Central memory CD4-positive, alpha-beta T cell (primary cell): ENCODE data around the gene WWTR1.

Experiments used
- DNase-seq: peaks from one replicate; pipeline ENCODE4 v3.0.0; 2022

WWTR1 gene

DNA sequence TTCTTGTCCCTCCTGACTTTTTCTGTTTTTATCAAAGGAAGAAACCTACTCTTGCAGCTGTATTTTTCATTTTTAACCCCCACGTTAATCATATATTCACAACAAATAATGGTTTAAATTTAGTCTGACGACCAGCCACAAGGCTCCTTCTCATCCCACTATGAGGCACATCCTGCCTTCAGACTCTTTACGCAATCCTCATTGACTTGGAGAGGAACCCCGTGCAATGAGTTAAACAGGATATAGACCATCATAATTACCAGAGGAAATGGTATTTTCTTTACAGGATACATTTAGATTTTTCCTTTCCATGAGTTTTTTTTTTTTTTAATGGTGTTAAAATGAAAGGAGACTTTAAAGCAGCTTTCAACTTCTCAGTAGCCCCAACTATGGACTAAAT lies 68.5 kb downstream of the WWTR1 start:
- no peak for DNase-seq

GRCh38 chr3:149588909-149589308 lies 68.9 kb downstream of the WWTR1 start:
- DNase-seq: no peak

GRCh38 chr3:149587383-149587782 lies 70.4 kb downstream of the WWTR1 start:
- DNase-seq: no peak

DNA sequence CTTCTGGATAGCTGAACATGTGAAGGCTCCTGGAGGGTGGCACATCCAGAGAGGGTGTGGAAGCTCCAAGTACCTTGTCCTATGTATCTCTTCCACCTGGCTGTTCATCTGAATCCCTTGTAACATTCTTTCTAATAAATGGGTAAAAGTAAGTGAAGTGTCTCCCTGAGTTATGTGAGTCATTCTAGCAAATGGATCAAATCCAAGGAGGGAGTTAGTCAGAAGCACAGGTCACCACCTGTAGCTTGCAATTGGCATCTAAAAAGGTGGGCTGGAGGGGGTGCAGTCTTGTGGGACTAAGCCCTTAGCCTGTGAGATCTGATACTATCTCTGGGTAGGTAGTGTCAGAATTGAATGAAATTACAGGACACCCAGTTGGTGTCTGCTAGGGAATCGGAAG lies 71.0 kb downstream of the WWTR1 start:
- DNase-seq: no peak

DNA sequence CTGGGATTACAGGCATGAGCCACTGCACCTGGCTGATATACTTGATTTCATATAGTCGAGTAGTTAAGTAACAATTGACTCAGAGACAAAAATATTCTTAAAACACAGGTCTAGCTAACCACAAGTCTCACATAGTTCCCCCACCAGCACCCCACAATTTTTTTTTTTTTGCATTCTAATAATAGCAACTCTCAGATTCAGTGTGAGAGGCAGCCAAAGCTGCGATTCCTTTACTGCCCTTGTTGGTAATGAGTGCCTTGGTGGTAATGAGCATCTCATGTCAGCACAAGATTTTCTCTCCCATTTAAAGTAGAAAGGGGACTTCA lies 72.5 kb downstream of the WWTR1 start:
- no peak for DNase-seq

DNA sequence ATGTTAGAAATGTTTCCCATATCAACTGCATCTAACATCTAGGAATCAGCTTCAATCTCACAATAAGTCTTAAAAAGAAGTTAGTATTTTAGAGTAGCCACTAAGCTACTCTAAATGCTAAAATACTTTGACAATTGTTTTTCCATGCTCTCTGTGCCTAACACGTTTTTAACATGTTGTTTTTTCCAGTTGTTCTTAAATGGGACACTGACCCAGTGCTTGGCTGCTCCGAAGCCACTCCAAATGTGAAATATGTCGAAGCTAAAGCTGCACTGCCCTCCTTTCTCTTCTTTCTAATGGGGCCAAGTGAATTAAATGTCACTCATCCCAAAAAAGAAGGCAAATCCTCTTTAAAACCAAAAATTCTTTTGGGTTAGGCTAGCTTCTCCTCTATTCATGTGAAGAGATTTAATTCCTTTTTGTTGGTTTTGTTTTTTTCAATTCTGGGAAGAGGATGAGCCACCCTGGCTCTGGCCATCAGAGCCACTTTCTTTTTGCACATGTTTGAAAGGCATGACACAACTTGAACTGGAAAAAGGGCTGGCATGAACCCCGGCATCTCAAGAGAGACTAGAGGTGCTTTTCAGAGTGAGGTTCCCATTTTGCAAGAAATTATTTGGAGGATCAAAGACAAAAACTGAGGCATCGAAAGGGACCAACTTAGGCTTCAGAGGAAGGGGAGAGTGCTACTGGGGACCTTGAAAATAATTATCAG lies 73.7 kb downstream of the WWTR1 start:
- no peak for DNase-seq

- no peak for DNase-seq
Observed at GRCh38 chr3:149582395-149582794, 75.4 kb downstream of the WWTR1 start.

- no peak for DNase-seq
Observed at GRCh38 chr3:149581681-149582370, 76.0 kb downstream of the WWTR1 start.

DNA sequence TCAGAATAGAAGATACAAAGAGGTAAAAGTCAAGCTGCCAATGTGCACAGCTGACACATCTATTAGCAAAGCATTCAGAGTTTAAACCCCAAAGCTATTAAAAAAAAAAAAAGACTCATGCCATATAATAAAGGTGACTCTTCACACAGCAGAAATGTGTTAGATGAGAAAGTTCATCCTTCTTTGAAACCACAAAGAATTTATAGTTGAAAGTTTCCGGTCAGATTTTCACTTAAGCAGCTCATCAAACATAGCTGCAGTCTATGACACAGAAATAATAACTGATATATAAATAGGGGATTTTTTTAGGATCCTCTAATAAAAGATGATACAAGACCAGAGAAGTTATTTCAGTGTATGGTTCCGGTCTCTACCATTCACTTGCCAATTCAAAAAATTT lies 76.6 kb downstream of the WWTR1 start:
- no peak for DNase-seq

- DNase-seq: no peak
Observed at GRCh38 chr3:149579838-149580542, 77.8 kb downstream of the WWTR1 start.

- no peak for DNase-seq
Observed at GRCh38 chr3:149579161-149579560, 78.7 kb downstream of the WWTR1 start.

GRCh38 chr3:149577801-149578200 lies 80.0 kb downstream of the WWTR1 start:
- no peak for DNase-seq

- DNase-seq: no peak
Observed at GRCh38 chr3:149575961-149576564, 81.8 kb downstream of the WWTR1 start.

DNA sequence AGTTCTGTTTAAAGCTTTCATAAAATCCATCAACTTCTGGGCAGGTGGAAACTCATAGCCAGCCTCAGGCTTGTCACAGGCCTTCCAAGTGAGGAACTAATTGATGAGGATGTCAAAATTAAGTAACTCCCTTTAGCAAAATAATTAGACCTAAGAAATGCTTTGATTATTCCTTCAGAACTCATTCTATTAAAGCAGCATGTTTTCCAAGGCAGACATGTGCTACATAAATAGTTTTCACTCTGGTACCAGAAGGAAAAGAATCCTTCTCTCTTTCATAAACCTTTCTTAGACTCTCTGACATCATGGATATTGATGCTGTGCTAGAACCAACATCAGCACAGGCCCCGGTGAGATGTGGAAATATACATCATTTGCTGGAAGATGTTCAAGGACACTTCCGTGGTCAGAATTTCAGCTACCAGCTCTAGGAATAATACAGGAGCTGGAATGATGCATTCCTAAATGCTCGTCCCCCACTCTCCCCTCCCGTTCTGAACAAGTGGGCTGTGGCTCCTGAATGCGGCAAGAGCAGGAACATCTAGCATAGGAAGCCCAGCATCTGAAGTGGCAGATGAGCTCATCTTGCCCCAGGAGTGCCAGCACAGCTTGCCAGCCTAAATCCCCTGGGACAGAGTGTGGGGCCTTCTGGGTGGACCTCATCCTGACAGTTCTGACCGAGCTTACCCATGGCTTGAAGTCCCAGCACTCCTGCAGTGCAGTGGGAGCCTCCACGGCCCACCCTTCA lies 82.4 kb downstream of the WWTR1 start:
- DNase-seq: no peak

DNA sequence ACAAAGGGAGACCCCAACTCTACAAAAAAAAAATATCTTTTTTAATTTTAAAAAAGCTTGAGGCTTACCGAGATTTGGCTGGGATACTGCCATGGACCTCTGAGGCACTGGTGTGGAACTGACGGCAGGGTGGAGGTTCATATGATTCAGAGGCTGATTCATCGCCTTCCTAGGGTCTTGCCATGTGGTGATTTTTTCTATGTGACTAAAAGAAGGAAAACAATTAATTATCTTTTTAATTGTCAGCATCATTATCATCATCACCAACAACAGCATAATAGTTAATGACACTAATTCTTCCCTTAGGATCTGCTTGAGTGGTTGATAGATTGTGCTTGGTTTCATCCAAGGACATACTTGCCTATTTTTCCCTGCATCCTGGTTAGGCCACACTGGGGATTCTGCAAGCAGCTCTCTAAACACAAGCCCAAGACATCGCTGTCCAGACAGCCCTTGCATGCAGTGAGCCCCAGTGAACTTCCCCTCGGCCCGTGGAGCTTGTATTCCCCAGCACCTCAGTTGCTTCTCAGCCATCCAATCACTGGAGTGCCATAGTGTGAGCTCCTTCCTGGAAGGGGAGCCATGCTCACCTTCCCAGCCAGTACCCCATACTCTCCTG lies 84.9 kb downstream of the WWTR1 start:
- DNase-seq: no peak

DNA sequence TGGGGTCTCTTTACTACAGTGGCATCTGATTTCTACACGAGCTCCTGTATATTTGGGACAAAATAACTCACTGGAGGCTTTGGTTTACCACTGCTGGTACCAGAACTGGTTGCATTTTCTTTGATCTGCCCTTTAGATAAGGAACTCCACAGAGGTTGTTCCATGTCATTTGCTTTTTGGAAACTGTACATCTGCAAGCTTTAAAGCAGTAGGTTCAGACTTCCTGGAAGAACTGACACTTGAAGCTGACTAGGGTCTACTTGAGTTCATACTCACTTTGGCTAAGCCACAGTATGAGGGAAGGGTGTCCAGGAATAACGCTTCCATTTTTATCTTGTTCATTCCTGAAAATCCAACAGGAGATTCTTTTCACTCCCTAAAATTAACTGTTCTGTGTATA lies 86.4 kb downstream of the WWTR1 start:
- no peak for DNase-seq

GRCh38 chr3:149570016-149570415 lies 87.8 kb downstream of the WWTR1 start:
- DNase-seq: no peak

DNA sequence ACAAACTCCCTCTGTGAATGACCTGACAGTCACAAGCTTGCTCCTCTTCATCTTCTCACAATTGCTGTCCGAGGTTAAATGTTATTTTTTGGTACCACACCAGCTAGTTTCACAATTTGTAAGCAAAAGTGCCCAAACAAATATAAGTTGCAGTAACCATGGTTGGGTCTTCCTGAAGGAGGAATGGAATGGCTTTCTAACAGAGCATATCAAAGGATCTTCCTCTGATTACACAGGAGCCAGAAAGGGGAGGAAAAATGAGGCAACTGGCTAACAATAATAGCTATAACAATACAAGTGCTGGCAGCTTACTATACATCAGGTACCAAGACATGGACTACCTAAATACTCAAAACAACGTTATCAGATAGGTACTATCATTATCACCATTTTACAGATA lies 90.4 kb downstream of the WWTR1 start:
- no peak for DNase-seq

DNA sequence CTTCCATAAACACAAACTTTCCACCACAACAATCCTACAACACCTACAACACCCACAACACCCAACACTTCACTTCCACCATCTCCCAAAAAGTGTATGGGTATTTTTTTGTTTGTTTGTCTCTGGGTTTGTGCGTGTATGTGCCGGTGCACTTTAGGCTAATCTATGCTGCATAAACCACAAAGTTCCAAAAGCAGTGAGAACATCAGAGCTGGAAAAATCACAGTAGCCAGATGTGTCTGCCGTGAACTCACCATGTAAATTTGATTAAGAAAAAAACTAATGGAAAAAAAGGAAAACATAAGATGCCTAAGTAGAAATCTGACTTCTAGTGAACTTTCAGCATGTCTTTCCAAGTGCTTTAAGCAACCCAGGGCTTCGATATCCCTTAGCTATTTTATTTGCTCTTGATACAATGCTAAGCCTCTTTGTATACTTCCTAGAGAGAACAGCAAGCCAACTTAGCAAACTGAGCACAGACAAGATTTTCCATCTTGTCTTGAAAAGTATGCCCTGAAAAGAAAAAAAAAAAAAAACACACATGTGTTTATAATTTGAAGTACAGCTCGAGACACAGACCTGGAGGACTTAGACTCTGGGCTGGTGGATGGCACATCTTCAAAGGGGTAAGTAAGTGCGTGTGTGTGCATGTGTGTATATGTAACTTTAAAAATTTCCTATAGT lies 91.4 kb downstream of the WWTR1 start:
- DNase-seq: no peak

- no peak for DNase-seq
Observed at GRCh38 chr3:149564079-149564478, 93.7 kb downstream of the WWTR1 start.

DNA sequence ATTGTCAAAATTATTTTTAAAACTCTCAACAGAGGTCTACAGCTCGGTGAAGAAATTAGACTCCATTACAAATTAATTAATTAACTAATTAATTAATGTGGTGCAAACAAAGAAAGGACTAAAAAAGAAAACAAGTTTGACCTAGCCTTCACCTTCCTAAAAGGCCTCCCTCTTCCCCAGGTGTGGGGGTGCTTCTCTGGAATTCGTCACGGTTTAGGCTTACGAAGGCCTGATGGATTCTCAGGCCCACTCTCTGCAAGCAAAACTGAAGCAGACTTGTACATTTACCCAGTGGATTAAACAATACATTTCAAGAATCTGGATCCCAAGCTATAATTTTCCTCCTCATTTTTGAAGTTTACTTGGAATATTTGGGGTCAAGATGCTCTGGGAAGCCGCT lies 94.7 kb downstream of the WWTR1 start:
- no peak for DNase-seq

- DNase-seq: no peak
Observed at GRCh38 chr3:149560617-149561016, 97.2 kb downstream of the WWTR1 start.
